HG03135 (cell line): ENCODE measurements around the gene LCP1.

Source experiments
- ATAC-seq: cut with Tn5 transposase; IDR thresholded peaks from one replicate; pipeline ENCODE4 v1.9.1; 2021; ENCODE audit warnings: mild to moderate bottlenecking, moderate library complexity; ENCODE audit not compliant: unreplicated experiment

LCP1 gene

DNA sequence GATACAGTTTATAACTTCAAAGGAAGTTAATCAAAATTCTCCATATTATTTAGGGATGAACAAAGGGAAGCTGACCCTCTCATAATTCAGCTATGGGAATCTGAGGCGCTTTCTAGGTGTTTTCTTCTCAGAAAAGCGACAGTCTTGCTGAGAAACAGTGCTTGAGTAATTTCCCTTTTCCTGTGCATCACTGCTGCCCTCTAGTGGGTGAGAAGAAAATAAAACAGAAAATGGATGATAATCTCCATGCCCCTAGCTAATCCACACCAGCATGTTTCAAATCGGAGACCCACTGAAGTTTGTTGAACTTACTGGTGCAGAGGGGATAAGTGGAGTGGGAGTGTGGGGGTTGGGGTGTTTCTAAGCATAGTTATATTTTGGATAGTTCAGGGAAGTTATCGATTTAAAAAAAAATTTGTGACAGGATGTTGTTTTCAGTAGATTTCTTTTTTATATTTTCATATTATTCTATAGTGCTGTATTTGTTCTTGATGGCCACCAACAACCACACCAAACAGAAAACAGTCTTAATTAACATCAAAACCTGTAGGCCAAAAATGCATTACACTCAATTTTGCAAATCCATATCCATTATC, 21.4 kb downstream of the LCP1 start:
- ATAC-seq = no peak

- no peak for ATAC-seq
These were observed 21.9 kb downstream of the LCP1 start for GRCh38 chr13:46160065-46160464.

DNA sequence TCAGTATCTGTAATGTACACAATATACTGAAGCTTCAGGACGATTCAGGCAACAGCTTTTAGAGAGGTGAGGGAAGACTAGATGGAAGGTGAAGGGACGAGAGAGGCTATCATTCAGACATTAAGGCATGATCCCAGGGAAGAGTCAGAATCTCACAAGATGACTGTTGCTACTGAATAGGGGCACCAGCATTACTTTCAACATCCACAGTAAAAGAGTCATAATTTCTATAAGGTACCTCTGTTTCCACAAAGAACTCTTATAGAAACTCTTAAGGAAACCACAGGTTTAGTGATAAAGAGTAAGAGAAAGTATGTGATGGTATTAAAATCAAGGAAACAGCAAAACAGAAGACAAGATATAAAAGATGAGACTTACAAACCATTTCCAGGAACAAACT, 23.0 kb downstream of the LCP1 start:
- ATAC-seq = no peak

- no peak for ATAC-seq
These were observed 23.8 kb downstream of the LCP1 start for GRCh38 chr13:46158222-46158621.

- ATAC-seq = no peak
These were observed 27.7 kb downstream of the LCP1 start for GRCh38 chr13:46154136-46154801.

GRCh38 chr13:46152627-46153328, 29.2 kb downstream of the LCP1 start:
- ATAC-seq = no peak

DNA sequence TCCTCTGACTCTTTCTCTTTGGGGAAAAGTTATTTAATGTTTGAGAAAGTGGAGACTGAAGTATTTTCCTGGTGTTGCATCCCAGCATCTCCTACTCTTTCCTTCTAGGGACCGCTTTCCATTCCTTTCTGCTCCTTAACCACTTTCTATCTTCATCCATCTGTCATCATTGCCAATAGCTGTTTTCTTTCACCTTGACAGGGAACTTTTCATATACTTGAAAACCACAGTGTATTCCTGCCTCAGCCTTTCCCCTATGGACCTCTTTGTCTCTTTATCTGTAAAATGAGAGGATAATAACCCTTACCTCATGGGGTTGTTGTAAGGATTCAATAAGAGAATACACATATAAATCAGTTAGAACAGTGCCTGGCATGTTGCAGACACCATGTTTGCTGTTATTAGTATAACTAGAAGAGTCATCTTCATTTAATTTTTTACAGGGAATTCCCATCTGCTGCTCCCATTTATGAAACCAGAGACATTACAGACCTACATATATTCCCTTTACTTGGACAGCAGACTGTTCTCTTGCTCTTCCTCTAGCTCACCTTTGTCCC, 31.8 kb downstream of the LCP1 start:
- ATAC-seq = no peak

GRCh38 chr13:46149272-46150133, 32.5 kb downstream of the LCP1 start:
- ATAC-seq = no peak

- no peak for ATAC-seq
These were observed 35.1 kb downstream of the LCP1 start for GRCh38 chr13:46146898-46147297.

GRCh38 chr13:46145950-46146349, 36.0 kb downstream of the LCP1 start:
- ATAC-seq = no peak

GRCh38 chr13:46145135-46145534, 36.8 kb downstream of the LCP1 start:
- ATAC-seq = no peak

DNA sequence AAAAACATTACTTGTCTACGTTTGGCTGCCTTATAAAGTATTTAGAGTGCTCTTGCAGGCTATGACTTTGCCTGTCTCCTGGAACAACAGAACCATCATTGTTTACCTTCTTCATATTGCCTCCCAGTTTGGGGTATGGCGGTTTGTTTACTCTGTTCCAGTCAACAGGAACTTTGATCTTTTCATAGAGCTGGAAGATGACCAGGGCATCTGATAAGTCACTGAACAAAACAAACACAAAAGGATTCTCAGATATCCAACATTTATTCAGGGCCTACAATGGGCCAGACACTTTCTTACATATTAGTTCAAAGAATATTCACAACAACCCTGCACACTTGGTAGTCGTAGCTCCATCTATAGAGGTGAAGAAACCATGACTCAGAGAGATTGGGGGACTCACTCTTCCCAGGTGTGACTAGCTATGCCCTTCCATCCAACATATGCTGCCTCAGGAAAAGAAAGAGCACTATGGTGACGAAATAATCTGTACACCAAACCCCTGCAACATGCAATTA, 38.7 kb downstream of the LCP1 start:
- ATAC-seq = no peak

GRCh38 chr13:46142776-46143175, 39.2 kb downstream of the LCP1 start:
- ATAC-seq = no peak

DNA sequence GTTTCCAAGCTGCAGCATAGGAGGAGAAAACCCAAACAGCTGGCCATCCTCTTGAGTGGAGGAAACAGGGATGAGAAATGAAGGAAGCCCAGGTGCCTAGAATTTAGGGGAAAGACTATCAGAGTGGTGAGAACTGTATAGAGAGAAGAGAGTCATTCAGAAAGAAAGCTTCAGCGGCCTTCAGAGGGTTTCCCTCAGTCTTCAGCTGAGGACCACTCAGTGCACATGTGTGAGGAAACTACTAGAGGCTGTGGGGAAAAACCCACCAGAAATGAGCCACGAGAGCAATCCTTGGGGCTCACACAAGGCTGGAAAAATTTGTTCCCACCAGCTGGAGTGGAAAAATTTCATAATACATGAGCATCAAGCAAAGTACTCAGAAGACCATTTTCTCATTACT, 41.9 kb downstream of the LCP1 start:
- no peak for ATAC-seq

DNA sequence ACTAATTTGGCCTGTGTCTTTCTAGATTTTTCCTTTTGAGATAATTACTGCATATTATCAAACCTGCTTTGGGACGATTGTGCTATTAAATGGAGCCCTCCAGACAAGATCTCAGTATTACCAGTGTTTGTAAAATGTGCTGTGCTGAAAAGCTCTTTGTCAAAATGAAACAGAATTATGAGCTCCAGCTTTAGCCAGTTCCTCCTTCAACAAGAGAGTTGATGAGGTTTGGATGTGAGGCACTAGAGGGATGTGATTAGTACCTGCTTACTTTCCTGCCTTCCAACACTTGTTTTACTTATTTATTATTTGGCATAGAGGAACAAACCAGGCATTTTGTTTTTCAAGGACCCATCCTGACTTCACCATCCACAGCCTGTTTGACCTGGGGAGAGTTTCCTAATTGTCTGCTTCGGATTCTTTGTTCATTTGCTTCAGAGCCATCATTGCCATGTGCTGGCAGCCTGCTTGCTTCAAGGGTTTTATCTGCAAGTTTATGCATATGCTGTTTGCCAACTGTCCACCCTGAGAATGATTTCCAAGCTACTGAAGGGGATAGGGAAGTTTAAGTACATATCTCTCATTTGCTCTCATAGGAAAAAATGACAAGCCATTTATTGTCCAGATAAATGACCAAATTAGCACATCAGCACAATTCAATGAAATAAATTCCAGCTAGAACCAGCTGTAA, 44.2 kb downstream of the LCP1 start:
- no peak for ATAC-seq

DNA sequence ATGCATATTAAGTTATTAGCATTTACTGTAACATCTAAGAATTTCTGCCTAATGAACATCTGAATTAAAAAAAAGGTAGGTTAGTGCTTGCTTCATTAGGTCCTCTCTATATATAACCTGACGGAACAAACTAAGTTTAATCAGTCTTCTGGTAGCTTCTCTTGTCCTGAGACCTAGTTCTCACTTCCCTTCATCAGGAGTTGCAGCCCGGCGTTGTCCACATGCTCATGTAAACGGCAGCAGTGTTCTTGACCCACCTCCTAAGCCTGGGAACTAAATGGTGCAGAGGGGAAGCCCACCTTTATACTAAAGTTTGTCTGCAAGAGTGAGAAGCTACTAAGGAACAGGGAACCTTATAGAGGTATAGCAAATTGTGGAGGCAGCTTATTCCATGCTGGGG, 45.3 kb downstream of the LCP1 start:
- no peak for ATAC-seq

DNA sequence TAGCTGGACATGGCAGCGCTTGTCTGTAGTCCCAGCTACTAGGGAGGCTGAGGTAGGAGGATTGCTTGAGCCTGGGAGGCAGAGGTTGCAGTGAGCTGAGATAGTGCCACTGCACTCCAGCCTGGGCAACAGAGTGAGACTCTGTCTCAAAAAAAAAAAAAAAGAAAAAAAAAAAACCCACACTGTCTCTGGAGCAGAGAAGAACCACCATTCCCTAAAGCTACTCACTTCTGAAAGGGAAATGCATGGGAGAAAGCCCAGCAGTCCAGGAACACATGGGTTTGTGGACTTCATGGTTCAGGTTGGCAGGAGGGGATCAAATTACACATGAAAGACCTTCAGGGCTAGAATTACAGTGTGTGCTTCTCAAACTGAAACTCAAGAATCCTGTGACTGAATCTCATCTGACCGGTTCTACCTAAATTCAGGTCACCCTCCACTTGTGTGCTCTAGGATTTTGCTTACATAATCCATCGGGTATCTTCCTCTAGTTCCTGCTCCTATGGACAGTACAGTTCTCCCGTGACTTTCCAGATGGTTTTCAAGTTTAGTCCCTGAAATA, 46.9 kb downstream of the LCP1 start:
- no peak for ATAC-seq

GRCh38 chr13:46134494-46134893, 47.5 kb downstream of the LCP1 start:
- no peak for ATAC-seq

- no peak for ATAC-seq
These were observed 49.9 kb downstream of the LCP1 start for GRCh38 chr13:46132109-46132508.

GRCh38 chr13:46131705-46132104, 50.3 kb downstream of the LCP1 start:
- no peak for ATAC-seq
